HEK293T (cell line): ENCODE data around the gene SLAMF7.

ENCODE experiments used
- CTCF ChIA-PET: fragments of 350-600 bp; formaldehyde crosslinking; extraction: SDS; loops from one replicate; lab custom pipeline; 2021; ENCODE audit warnings: antibody characterized with exemption, inconsistent platforms; lab: Yijun Ruan, JAX
- POLR2A ChIA-PET: fragments of 350-600 bp; formaldehyde crosslinking; extraction: SDS; loops from one replicate; lab custom pipeline; 2020; ENCODE audit warnings: antibody characterized with exemption, inconsistent platforms; lab: Yijun Ruan, JAX
- DNase-seq: peaks from one replicate; pipeline ENCODE4 v3.0.0; 2012; ENCODE audit warnings: mixed read lengths; ENCODE audit errors: extremely low spot score
- ARNT ChIP-seq: fragments of 450-650 bp; IDR thresholded peaks from 2 replicates; pipeline ENCODE4 v1.6.1; 2017; ENCODE audit warnings: mild to moderate bottlenecking
- BHLHE40 ChIP-seq: fragments of 450-650 bp; IDR thresholded peaks from 2 replicates; pipeline ENCODE4 v1.6.1; 2016; ENCODE audit warnings: mild to moderate bottlenecking, moderate library complexity, borderline replicate concordance
- CTBP1 ChIP-seq: fragments of 450-650 bp; IDR thresholded peaks from 2 replicates; pipeline ENCODE4 v1.6.1; 2016; ENCODE audit warnings: borderline replicate concordance
- ELF4 ChIP-seq: fragments of 450-650 bp; IDR thresholded peaks from 2 replicates; pipeline ENCODE4 v1.6.1; 2017; ENCODE audit warnings: antibody characterized with exemption
- FOXA1 ChIP-seq: fragments of 450-650 bp; IDR thresholded peaks from 2 replicates; pipeline ENCODE4 v1.6.1; 2016; ENCODE audit warnings: mild to moderate bottlenecking
- FOXK2 ChIP-seq: fragments of 450-650 bp; IDR thresholded peaks from 2 replicates; pipeline ENCODE4 v1.6.1; 2016; ENCODE audit warnings: mild to moderate bottlenecking
- FOXM1 ChIP-seq: fragments of 450-650 bp; IDR thresholded peaks from 2 replicates; pipeline ENCODE4 v1.6.1; 2017; ENCODE audit warnings: mild to moderate bottlenecking, borderline replicate concordance
- HDGF ChIP-seq: fragments of 450-650 bp; IDR thresholded peaks from 2 replicates; pipeline ENCODE4 v1.6.1; 2017; ENCODE audit warnings: antibody characterized with exemption, borderline replicate concordance
- L3MBTL2 ChIP-seq: fragments of 450-650 bp; conservative IDR thresholded peaks from 2 replicates; pipeline ENCODE4 v1.6.1; 2016; ENCODE audit warnings: mild to moderate bottlenecking
- LEF1 ChIP-seq: fragments of 450-650 bp; IDR thresholded peaks from 2 replicates; pipeline ENCODE4 v1.6.1; 2017; ENCODE audit warnings: mild to moderate bottlenecking, borderline replicate concordance
- NFRKB ChIP-seq: fragments of 450-650 bp; IDR thresholded peaks from 2 replicates; pipeline ENCODE4 v1.6.1; 2016; ENCODE audit warnings: mild to moderate bottlenecking, moderate library complexity
- SP1 ChIP-seq: fragments of 450-650 bp; IDR thresholded peaks from 2 replicates; pipeline ENCODE4 v1.6.1; 2017
- SUZ12 ChIP-seq: fragments of 450-650 bp; IDR thresholded peaks from 2 replicates; pipeline ENCODE4 v1.6.1; 2016; ENCODE audit warnings: mild to moderate bottlenecking
- TARDBP ChIP-seq: fragments of 450-650 bp; IDR thresholded peaks from 2 replicates; pipeline ENCODE4 v1.6.1; 2016
- ZNF384 ChIP-seq: fragments of 450-650 bp; IDR thresholded peaks from 2 replicates; pipeline ENCODE4 v1.6.1; 2016
- TF ChIP-seq, protein P1 (sequence below): fragments of 450-650 bp; IDR thresholded peaks from 2 replicates; pipeline ENCODE4 v1.6.1; 2016

Gene SLAMF7

DNA sequence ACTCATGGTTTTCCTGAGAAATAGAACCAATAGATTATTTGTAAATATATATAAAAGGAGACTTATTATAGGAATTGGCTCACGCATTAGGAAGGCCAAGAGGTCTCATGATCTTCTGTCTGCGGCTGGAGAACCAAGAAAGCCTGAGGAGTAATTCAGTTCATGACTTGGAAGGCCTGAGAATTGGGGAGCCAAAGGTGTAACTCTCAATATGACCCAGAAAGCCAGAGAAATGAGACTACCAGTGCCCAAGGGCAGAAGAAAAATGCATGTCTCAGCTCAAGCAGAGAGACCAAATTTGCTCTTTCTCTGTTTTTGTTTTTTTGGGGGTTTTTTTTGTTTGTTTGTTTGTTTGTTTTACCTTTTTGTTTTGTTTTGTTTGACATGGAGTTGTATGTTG is 19.5 kb downstream of the SLAMF7 start:
- no peak for TF ChIP-seq SUZ12
- ChIA-PET POLR2A (no interaction called here), CTCF (no interaction called here)
- DNase-seq: no peak

DNA sequence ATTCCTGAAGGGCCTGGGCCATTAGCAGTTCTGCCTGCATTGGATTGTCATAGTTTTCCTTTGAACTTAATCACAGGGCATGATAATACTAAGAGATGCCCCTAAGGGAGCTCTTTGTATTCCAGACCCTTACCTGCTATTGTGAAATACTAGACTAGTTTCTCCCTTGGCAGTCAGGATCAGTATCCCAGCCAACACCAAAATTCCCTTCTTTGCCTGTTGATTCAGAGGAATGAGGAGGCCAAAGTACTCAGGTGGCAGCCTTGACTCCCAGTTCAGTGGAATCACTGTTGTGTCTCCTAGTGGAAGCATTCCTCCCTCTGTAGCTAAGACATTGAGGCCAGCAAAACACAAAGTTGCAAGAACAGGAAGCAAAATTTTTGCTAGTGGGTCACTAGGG is 20.7 kb downstream of the SLAMF7 start:
- no peak for DNase-seq
- CTCF ChIA-PET: no interaction called here
- TF ChIP-seq ARNT (no peak), ELF4 (no peak), FOXA1 (no peak), FOXK2 (no peak), FOXM1 (no peak), HDGF (no peak), L3MBTL2 (no peak), LEF1 (no peak), TARDBP (no peak), CTBP1 (no peak), SP1 (no peak), BHLHE40 (no peak), SUZ12 (no peak), NFRKB (no peak), ZNF384 (no peak)
- TF ChIP-seq, protein P1, sequence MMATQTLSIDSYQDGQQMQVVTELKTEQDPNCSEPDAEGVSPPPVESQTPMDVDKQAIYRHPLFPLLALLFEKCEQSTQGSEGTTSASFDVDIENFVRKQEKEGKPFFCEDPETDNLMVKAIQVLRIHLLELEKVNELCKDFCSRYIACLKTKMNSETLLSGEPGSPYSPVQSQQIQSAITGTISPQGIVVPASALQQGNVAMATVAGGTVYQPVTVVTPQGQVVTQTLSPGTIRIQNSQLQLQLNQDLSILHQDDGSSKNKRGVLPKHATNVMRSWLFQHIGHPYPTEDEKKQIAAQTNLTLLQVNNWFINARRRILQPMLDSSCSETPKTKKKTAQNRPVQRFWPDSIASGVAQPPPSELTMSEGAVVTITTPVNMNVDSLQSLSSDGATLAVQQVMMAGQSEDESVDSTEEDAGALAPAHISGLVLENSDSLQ: no peak
- POLR2A ChIA-PET: interaction anchor here (0.8 kb wide), 1 partner anchor 15 kb away, joined by 3 read pairs; no protein-coding TSS in a partner anchor

GRCh38 chr1:160761046-160761445 is 22.0 kb downstream of the SLAMF7 start:
- ChIA-PET CTCF (no interaction called here), POLR2A (no interaction called here)
- TF ChIP-seq SUZ12 (no peak), ELF4 (no peak)
- no peak for DNase-seq

GRCh38 chr1:160761886-160762285 is 22.8 kb downstream of the SLAMF7 start:
- TF ChIP-seq LEF1 (no peak), CTBP1 (no peak), HDGF (no peak), ZNF384 (no peak)
- CTCF ChIA-PET: interaction anchor here (0.6 kb wide), 1 partner anchor 336 kb away, joined by 3 read pairs; the partner anchor contains the start of gene KLHDC9
- POLR2A ChIA-PET: no interaction called here
- DNase-seq: no peak

GRCh38 chr1:160763993-160764392 is 24.9 kb downstream of the SLAMF7 start:
- no peak for DNase-seq
- ChIA-PET POLR2A (no interaction called here), CTCF (interaction anchor here (1.0 kb wide), 1 partner anchor 14 kb away, joined by 4 read pairs; no protein-coding TSS in a partner anchor)
- TF ChIP-seq L3MBTL2 (no peak), HDGF (no peak)
- TF ChIP-seq, protein P1: no peak

DNA sequence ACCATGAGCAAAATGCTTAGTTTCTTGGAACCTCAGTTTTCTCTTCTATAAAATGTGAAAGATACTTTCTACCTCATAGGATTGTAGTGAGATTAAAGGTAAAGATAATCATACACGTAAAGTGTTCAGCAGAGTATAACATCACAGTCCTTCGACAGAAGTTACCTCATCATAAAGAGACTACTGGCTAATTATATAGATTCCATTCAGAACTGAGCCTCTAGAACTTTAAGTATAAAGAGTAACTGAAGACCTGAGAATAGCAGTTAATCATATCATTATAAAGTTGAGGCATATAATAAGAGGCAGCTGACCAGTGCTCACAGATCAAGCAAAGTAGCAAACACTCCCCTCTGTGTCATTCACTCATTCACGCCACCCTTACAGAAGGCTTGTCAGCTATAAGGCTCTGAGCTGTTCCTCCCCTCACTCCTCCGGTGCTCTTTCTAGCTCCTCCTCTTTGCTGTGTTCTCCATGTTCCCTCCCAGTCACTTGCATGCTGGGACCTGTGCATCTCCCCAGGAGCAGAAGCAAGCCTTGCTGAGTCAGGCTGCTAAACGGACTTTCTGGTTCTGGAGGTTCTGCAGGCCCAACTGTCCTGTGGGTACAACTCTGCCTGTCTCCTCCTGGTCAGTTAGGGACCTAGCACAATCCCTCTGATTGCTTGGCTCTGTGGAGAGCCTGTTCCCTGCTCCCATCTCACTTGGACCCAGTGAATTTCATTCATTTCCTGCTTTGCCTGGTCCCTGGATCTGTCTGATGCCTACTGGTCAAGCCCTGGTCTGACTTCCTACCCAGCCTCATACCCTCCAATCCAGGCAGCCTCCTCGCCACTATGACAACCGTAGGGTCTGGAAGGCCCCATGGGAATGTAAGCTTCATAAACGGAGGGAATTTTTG is 28.6 kb downstream of the SLAMF7 start:
- no peak for DNase-seq
- TF ChIP-seq L3MBTL2: no peak
- TF ChIP-seq BHLHE40: no peak
- no peak for TF ChIP-seq TARDBP
- no peak for TF ChIP-seq HDGF
- TF ChIP-seq FOXA1: no peak
- TF ChIP-seq CTBP1: no peak
- TF ChIP-seq ARNT: no peak
- no peak for TF ChIP-seq NFRKB
- TF ChIP-seq ZNF384: no peak
- TF ChIP-seq FOXK2: no peak
- no peak for TF ChIP-seq LEF1
- TF ChIP-seq SP1: no peak
- TF ChIP-seq, protein P1: no peak
- TF ChIP-seq SUZ12: no peak
- TF ChIP-seq ELF4: no peak
- ChIA-PET CTCF (no interaction called here), POLR2A (no interaction called here)

DNA sequence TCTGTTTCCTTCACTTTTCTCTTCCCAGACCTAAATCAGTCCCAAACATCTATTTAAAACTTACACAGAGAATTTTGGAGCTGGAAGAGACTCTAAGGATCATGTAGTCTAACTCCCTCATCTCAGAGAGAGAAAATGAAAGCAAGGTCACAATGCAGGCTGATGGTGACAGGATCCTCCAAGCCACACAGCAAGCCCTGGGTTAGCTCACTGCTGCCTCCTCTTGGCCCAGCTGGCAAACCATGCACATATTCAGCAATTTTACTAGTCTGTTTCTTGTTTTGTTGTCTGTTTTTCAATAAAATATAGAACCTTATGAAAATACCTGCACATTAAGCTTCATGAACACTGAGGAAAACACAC is 29.2 kb downstream of the SLAMF7 start:
- POLR2A ChIA-PET: no interaction called here
- DNase-seq: peak; percentile 56
- CTCF ChIA-PET: no interaction called here
- TF ChIP-seq ELF4: no peak
- no peak for TF ChIP-seq BHLHE40
- TF ChIP-seq SP1: no peak
